NOMO-1 treated with dmso at 0.1 percent for 144 hours (cell line): ENCODE data around the gene SCGB2A2.

Source experiments
- DNase-seq: peaks from one replicate; lab custom pipeline; 2025; ENCODE audit not compliant: unreplicated experiment; lab: John Stamatoyannopoulos, UW

Gene SCGB2A2

DNA sequence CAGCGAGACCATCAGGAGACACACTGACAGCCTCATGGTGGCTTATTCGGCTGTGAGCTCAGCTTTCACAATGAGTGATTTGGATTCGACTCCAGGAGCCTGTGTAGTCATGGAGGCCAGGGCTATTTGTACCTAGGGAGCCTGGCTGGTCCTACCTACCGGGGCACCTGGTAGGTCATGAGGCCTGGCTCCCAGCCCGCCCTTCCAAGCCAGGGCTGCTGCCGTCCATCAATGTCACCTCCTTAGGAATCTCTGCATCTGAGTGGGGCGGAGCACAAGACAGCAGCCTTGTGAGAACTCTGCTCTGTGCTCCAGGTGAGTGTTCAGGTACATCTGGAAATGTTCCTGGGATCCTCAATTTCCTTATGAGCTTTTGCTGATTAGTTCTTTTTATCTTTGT, 29.0 kb downstream of the SCGB2A2 start, which contains the start of gene SCGB1D4:
SCGB1D4 (minus strand) TSS at position 101 of the 400 bp plus-strand sequence; CDS start at position 36, 65 bp downstream.
- DNase-seq, result no peak

DNA sequence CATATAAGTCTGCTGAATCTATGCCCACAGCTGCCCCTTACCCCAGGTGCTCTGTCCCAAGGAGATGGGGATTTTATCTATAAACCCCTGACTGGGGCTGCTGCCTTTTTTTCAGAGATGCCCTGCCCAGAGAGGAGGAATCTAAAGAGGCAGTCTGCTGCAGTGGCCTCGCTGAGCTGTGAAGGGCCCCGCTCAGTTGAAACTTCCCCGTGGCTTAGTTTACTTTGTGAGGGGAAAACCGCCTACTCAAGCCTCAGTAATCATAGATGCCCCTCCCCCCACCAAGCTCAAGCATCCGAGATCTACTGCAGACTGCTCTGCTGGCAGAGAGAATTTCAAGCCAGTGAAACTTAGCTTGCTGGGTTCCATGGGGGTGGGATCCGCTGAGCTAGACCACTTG, 36.3 kb downstream of the SCGB2A2 start:
- no peak for DNase-seq

DNA sequence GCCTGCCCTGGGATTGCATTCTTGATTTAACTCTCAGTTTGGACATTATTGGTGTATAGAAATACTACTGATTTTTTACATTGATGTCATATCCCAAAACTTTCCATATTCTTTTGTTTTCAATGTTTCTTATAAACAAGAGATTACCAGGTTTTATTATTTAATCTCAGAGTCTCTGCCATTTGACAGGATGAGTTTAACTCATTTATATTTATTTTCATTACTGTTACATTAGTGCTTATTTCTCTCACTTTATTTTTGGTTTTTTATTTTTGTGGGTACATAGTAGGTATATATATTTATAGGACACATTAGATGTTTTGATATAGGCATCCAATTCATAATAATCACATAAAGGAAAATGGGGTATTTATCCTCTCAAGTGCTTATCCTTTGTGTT, 38.0 kb downstream of the SCGB2A2 start:
- DNase-seq, result no peak

DNA sequence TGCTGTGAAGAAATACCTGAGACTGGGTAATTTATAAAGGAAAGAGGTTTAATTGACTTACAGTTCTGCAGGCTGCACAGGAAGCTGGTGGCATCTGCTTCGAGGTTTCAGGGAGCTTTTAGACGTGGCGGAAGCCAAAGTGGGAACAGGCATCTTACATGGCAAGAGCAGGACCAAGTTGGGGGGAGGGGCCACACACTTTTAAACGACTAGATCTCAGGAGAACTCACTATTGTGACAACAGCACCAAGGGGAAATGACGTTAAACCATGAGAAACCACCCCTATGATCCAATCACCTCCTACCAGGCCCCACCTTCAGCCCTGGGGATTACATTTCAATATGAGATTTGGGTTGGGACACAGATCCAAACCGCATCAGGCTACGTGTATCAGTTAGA, 40.0 kb downstream of the SCGB2A2 start:
- no peak for DNase-seq

DNA sequence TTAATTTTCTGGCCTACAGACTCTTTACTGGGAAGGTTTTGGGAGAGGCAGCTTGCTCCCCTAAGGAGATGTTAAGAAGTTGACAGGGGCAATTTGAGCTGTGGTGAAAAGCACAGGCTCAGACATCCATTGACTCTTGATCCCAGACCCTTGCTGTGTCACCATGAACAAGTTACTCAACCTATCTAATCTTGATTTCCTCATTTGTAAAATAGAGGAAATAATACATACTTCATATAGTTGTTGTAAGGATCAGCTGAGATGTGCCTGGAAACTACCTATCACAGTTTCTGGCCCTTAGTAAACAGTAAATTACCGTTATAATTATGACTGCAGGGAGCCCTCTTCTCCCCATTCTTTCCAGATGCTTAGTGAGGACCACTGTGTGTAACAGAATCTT, 45.5 kb downstream of the SCGB2A2 start:
- no peak for DNase-seq

DNA sequence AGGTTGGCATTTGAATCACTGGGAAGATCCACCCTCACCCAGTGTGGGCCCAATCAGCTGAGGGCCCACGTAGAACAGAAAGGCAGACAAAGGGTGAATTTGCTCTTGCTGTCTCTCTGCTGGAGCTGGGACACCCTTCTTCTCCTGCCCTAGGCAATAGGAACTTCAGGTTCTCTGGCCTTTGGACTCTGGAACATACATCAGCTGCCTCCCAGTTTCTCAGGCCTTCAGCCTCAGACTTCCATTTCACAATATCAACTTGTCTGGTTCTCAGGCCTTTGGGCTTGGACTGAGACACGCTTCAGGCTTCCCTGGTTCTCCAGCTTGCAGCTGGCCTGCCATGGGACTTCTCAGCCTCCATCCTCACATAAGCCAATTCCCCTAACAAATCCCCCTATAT, 52.6 kb downstream of the SCGB2A2 start:
- no peak for DNase-seq
